OCI-LY7 (cell line): ENCODE results near the gene SLC29A1. TPM values are rescaled to one million over a fixed set of nuclear protein-coding genes. Genes with fewer than 3 reads are reported as not detected.
A peak's percentile ranks its signal among the peaks of the same experiment; 100 is the strongest.

Experiments used
- BruUV-seq: library from RNA; stranded (reverse); fragments of 400-500 nt; replicated peaks from 2 replicates; lab custom pipeline; 2021; lab: Mats Ljungman, UMichigan
- CTCF ChIA-PET: fragments of 300-600 bp; sonication (Branson Sonifier 250); formaldehyde crosslinking; loops from one replicate; lab custom pipeline; 2022; ENCODE audit warnings: antibody characterized with exemption; ENCODE audit not compliant: unreplicated experiment; lab: Charles Lee
- POLR2A ChIA-PET: fragments of 300-600 bp; sonication (Branson Sonifier 250); formaldehyde crosslinking; loops from one replicate; lab custom pipeline; 2022; ENCODE audit warnings: antibody characterized with exemption; lab: Charles Lee
- DNase-seq: peaks from one replicate; pipeline ENCODE4 v3.0.0-alpha.2; 2015; ENCODE audit warnings: low spot score
- H2AFZ ChIP-seq: fragments of 200-600 bp; sonication (generic), shearing (Covaris generic); 2 replicates; pipeline ENCODE4 v1.6.1; 2014; ENCODE audit warnings: mild to moderate bottlenecking, antibody characterized with exemption, low read length, moderate library complexity
- H3K27ac ChIP-seq: fragments of 200-600 bp; sonication (generic); 2 replicates; pipeline ENCODE4 v1.5.1; 2014; ENCODE audit warnings: mixed run types, low read depth, mild to moderate bottlenecking, moderate library complexity, low read length, inconsistent platforms; ENCODE audit not compliant: poor library complexity, severe bottlenecking
- H3K36me3 ChIP-seq: fragments of 200-600 bp; sonication (generic); 2 replicates; pipeline ENCODE4 v1.6.1; 2014; ENCODE audit warnings: mild to moderate bottlenecking, antibody characterized with exemption, low read length, moderate library complexity, mixed read lengths; ENCODE audit not compliant: insufficient read depth
- H3K4me1 ChIP-seq: fragments of 200-600 bp; sonication (generic); 2 replicates; pipeline ENCODE4 v1.5.1; 2014; ENCODE audit warnings: mild to moderate bottlenecking, low read length; ENCODE audit not compliant: insufficient read depth, poor library complexity, severe bottlenecking
- H3K4me2 ChIP-seq: fragments of 200-600 bp; sonication (generic); 2 replicates; pipeline ENCODE4 v1.6.1; 2014; ENCODE audit warnings: mild to moderate bottlenecking, low read length
- H3K4me3 ChIP-seq: fragments of 200-600 bp; sonication (generic); 2 replicates; pipeline ENCODE4 v1.5.1; 2014; ENCODE audit warnings: mild to moderate bottlenecking, low read depth, low read length; ENCODE audit not compliant: poor library complexity, severe bottlenecking
- H3K79me2 ChIP-seq: fragments of 200-600 bp; sonication (generic); 2 replicates; pipeline ENCODE4 v1.6.1; 2016; ENCODE audit warnings: low read depth, mild to moderate bottlenecking, low read length, moderate library complexity, mixed read lengths; ENCODE audit not compliant: insufficient read depth
- H3K9me2 ChIP-seq: fragments of 200-600 bp; sonication (generic); 2 replicates; pipeline ENCODE4 v1.6.1; 2016; ENCODE audit warnings: mild to moderate bottlenecking, low read length, mixed read lengths; ENCODE audit not compliant: insufficient read depth
- H3K9me3 ChIP-seq: fragments of 200-600 bp; sonication (generic); 2 replicates; pipeline ENCODE4 v1.6.1; 2014; ENCODE audit warnings: mild to moderate bottlenecking, mixed run types, low read length, mixed read lengths
- H4K20me1 ChIP-seq: fragments of 200-600 bp; sonication (generic); 2 replicates; pipeline ENCODE4 v1.6.1; 2014; ENCODE audit warnings: mild to moderate bottlenecking, antibody characterized with exemption, low read length, moderate library complexity, mixed read lengths; ENCODE audit not compliant: insufficient read depth
- EZH2phosphoT487 ChIP-seq: fragments of 200-600 bp; sonication (generic); IDR thresholded peaks from 2 replicates; pipeline ENCODE4 v1.6.1; 2018; ENCODE audit warnings: low read depth, borderline replicate concordance, mild to moderate bottlenecking, mixed run types, antibody characterized with exemption, low read length, moderate library complexity, mixed read lengths
- intact Hi-C: fragments of 100-400 bp; cut with micrococcal nuclease; formaldehyde crosslinking; loops from one replicate; pipeline ENCODE4 v1.10.0; 2022; ENCODE audit not compliant: unreplicated experiment
- total RNA-seq, 2 experiments: library from RNA; depleted of rRNA in 1 of 2; stranded (reverse); fragments of >200 nt in 1 of 2; shearing (Covaris generic) in 1 of 2; gene quantifications; 2 replicates each; pipeline ENCODE4 v1.2.3, GENCODE V29; 2014 to 2022
- TF ChIP-seq, protein P1 (sequence below): fragments of 200-600 bp; sonication (generic); conservative IDR thresholded peaks from 2 replicates; pipeline ENCODE4 v1.5.1; 2014; ENCODE audit warnings: mild to moderate bottlenecking, antibody characterized with exemption, low read length, moderate library complexity, mixed read lengths

The SLC29A1 gene
- total RNA-seq, 2 experiments from 2014 or later, result 52.6 to 64.6 TPM

DNA sequence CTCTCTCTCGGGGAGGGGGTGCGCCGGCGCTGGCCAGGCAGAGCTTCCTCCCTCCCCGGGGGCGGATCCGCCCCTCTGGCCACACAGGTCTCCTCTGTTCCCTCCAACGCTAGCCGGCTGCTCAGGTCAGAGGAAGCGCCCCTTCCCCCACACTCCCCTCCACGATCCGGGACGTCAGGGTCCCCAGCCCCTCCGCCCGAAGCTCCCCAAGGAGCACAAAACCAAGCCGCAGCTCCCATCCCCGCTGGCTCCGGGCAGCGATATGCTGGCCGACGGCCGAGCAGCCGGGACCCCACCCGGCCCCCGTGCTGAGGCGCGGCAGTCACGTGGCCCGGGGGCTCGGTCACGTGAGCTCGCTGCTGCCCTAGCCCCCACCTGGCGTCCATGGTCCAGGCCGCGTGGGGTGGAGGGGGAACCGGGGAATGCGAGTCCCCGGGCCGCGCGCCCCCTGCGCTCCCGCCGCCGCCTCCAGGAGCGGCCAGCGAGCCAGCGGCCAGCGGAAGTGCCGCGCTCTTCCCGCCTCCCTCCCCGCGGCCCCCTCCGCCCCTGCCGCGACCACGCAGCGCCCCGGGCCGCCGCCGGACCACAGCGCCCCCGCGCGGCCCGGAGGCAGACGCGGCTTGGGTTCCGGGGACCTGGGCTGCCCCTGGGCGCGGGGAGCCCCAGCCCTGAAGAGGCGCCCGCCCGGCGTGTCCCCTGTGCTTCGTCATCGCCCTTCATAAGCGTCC, 33.8 kb downstream of the SLC29A1 start, which contains the start of gene SLC35B2:
Gene SLC35B2, minus strand, starts transcription at position 504 of the 728 bp plus-strand sequence. Its CDS starts 118 bp downstream, at position 386.
- Histone ChIP-seq H4K20me1 (peaks cover 4% of the 10 kb centered on the region; the same call in 1 of the 2 replicates), H3K36me3 (peaks cover 87% of the 10 kb centered on the region), H2AFZ (peak within 1 kb of the TSS; percentile 82; the same call in 1 of the 2 replicates), H3K9me3 (no peaks in the 10 kb centered on the region), H3K4me2 (peak within 1 kb of the TSS; percentile 100), H3K4me3 (peak within 1 kb of the TSS; percentile 91), H3K79me2 (peaks cover 15% of the 10 kb centered on the region; the same call in 1 of the 2 replicates), H3K9me2 (no peaks in the 10 kb centered on the region), H3K4me1 (peaks cover 73% of the 10 kb centered on the region), H3K27ac (peak within 1 kb of the TSS; percentile 64)
- peak; percentile 84 for DNase-seq
- ChIA-PET POLR2A (interaction anchor here (0.5 to 2.1 kb wide), 6 partner anchors 10 to 487 kb away, joined by 3 to 19 read pairs (median 4); partner anchors contain the start of genes HSP90AB1, SLC29A1 and VEGFA), CTCF (interaction anchor here (0.6 to 1.2 kb wide), 5 partner anchors 15 to 1874 kb away, joined by 3 to 4 read pairs (median 4); partner anchors contain the start of gene SLC29A1)
- intact Hi-C loops, result no loop called here
- TF ChIP-seq, protein P1, sequence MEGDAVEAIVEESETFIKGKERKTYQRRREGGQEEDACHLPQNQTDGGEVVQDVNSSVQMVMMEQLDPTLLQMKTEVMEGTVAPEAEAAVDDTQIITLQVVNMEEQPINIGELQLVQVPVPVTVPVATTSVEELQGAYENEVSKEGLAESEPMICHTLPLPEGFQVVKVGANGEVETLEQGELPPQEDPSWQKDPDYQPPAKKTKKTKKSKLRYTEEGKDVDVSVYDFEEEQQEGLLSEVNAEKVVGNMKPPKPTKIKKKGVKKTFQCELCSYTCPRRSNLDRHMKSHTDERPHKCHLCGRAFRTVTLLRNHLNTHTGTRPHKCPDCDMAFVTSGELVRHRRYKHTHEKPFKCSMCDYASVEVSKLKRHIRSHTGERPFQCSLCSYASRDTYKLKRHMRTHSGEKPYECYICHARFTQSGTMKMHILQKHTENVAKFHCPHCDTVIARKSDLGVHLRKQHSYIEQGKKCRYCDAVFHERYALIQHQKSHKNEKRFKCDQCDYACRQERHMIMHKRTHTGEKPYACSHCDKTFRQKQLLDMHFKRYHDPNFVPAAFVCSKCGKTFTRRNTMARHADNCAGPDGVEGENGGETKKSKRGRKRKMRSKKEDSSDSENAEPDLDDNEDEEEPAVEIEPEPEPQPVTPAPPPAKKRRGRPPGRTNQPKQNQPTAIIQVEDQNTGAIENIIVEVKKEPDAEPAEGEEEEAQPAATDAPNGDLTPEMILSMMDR, result peak; percentile 75
- TF ChIP-seq EZH2phosphoT487, result no peak
- BruUV-seq, result no TSS peak

DNA sequence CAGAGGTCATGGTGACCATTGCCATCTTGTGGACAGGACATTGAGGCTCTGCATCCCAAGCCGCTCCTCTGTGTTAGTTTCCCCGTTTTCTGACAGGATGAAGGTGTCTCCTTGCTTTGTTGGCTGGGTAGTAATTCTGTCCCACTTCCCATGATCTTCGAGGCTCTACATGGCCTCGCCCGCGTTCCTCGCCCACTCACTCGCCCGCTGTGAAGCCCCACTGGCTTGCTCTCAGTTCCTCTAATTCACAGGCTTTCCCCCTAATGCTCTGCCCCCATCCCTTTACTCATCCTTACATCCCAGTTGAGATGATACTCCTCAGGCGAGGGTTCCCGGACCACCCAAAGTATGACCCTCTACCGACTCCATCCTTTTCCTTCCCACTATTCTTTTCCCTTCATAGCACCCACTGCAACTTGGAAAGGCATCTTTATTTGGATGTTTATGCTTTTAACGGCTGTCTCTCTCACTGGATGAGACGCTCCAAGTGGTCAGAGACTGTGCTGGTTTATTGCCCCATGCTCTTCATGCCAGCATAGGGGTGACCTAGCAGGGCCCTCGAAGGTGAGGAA, 34.4 kb downstream of the SLC29A1 start:
- H3K4me1 ChIP-seq, result peaks cover 79% of the 10 kb centered on the region
- H3K36me3 ChIP-seq, result peaks cover 86% of the 10 kb centered on the region
- H3K9me3 ChIP-seq, result no peaks in the 10 kb centered on the region
- no peak for TF ChIP-seq EZH2phosphoT487
- TF ChIP-seq, protein P1, result peak; percentile 49; the same call in 1 of the 2 replicates
- peaks cover 20% of the 10 kb centered on the region; the same call in 1 of the 2 replicates for H3K79me2 ChIP-seq
- H4K20me1 ChIP-seq, result peaks cover 4% of the 10 kb centered on the region; the same call in 1 of the 2 replicates
- no TSS peak for BruUV-seq
- intact Hi-C loops, result no loop called here
- H3K4me2 ChIP-seq, result peak overlapping the region; percentile 100
- peak overlapping the region; percentile 54 for H3K27ac ChIP-seq
- no peak for DNase-seq
- no peaks in the 10 kb centered on the region for H3K9me2 ChIP-seq
- CTCF ChIA-PET, result no interaction called here
- H3K4me3 ChIP-seq, result peak overlapping the region; percentile 91
- H2AFZ ChIP-seq, result peak overlapping the region; percentile 82; the same call in 1 of the 2 replicates
- POLR2A ChIA-PET, result interaction anchor here (2.1 kb wide), 1 partner anchor 11 kb away, joined by 19 read pairs; the partner anchor contains the start of gene HSP90AB1
